Measurements from ENCODE around the gene VPS35L. TPM values are rescaled to one million over a fixed set of nuclear protein-coding genes. Genes with fewer than 3 reads are reported as not detected.

VPS35L gene
- total RNA-seq, 1 experiment from 2014 or later: 11.7 TPM

- no peak overlapping the region for H2AFZ ChIP-seq
- H3F3A ChIP-seq (ENCODE audit: insufficient read depth, low read depth): peaks cover 19% of the 10 kb centered on the region; the same call in 1 of the 2 replicates
- H3K4me1 ChIP-seq (replicated peaks; ENCODE audit: insufficient read depth): peaks cover 18% of the 10 kb centered on the region
- no TSS peak for BruUV-seq (replicated peaks)
- TF ChIP-seq EZH2 (IDR thresholded peaks at IDR 0.05; ENCODE audit: low read depth): no peak
- TF ChIP-seq CTCF (conservative IDR thresholded peaks at IDR 0.05): no peak
- no peak overlapping the region for H3K4me3 ChIP-seq
- H3K27me3 ChIP-seq (ENCODE audit: insufficient read depth, low read depth): no peaks in the 10 kb centered on the region
- intact Hi-C loops (cut with micrococcal nuclease; ENCODE audit: unreplicated experiment): no loop called here
- H3K36me3 ChIP-seq (ENCODE audit: low read depth): no peaks in the 10 kb centered on the region
- no peak for DNase-seq
- no peaks in the 10 kb centered on the region for H3K9me2 ChIP-seq (ENCODE audit: insufficient read depth)
- H3K4me2 ChIP-seq: no peak overlapping the region
- POLR2A ChIA-PET (ENCODE audit: unreplicated experiment): no interaction called here
- CTCF ChIA-PET: no interaction called here
- no peaks in the 10 kb centered on the region for H4K20me1 ChIP-seq (ENCODE audit: insufficient read depth)
- no peaks in the 10 kb centered on the region for H3K79me2 ChIP-seq (ENCODE audit: low read depth)
- H3K27ac ChIP-seq: no peak overlapping the region
- no peaks in the 10 kb centered on the region for H3K9me3 ChIP-seq (ENCODE audit: insufficient read depth, low read depth)
These were observed 33.2 kb downstream of the VPS35L start for GRCh38 chr16:19588661-19589060.

GRCh38 chr16:19589106-19589505 lies 33.6 kb downstream of the VPS35L start:
- Histone ChIP-seq H3K27me3 (ENCODE audit: insufficient read depth, low read depth) (no peaks in the 10 kb centered on the region), H3K4me2 (no peak overlapping the region), H3K4me1 (replicated peaks; ENCODE audit: insufficient read depth) (peaks cover 18% of the 10 kb centered on the region), H3K79me2 (ENCODE audit: low read depth) (no peaks in the 10 kb centered on the region), H3K4me3 (no peak overlapping the region), H3K9me2 (ENCODE audit: insufficient read depth) (no peaks in the 10 kb centered on the region), H3K36me3 (ENCODE audit: low read depth) (no peaks in the 10 kb centered on the region), H3K27ac (no peak overlapping the region), H4K20me1 (ENCODE audit: insufficient read depth) (no peaks in the 10 kb centered on the region), H3K9me3 (ENCODE audit: insufficient read depth, low read depth) (no peaks in the 10 kb centered on the region), H3F3A (ENCODE audit: insufficient read depth, low read depth) (peaks cover 19% of the 10 kb centered on the region; the same call in 1 of the 2 replicates), H2AFZ (no peak overlapping the region)
- intact Hi-C loops (cut with micrococcal nuclease; ENCODE audit: unreplicated experiment): no loop called here
- BruUV-seq (replicated peaks): no TSS peak
- CTCF ChIA-PET: no interaction called here
- DNase-seq: no peak
- POLR2A ChIA-PET (ENCODE audit: unreplicated experiment): interaction anchor here (0.6 kb wide), 2 partner anchors 20 to 49 kb away, joined by 3 read pairs; no protein-coding TSS in a partner anchor
- TF ChIP-seq EZH2 (IDR thresholded peaks at IDR 0.05; ENCODE audit: low read depth) (no peak), CTCF (conservative IDR thresholded peaks at IDR 0.05) (no peak)

- intact Hi-C loops (cut with micrococcal nuclease; ENCODE audit: unreplicated experiment): no loop called here
- ChIA-PET POLR2A (ENCODE audit: unreplicated experiment) (interaction anchor here (0.6 kb wide), 2 partner anchors 20 to 48 kb away, joined by 3 read pairs; no protein-coding TSS in a partner anchor), CTCF (no interaction called here)
- peak in 1 of 2 experiments; percentile 76 for DNase-seq
- no peak overlapping the region for H2AFZ ChIP-seq
- H3K4me1 ChIP-seq (replicated peaks; ENCODE audit: insufficient read depth): peaks cover 22% of the 10 kb centered on the region
- peaks cover 21% of the 10 kb centered on the region; the same call in 1 of the 2 replicates for H3F3A ChIP-seq (ENCODE audit: insufficient read depth, low read depth)
- H3K4me3 ChIP-seq: no peak overlapping the region
- no peaks in the 10 kb centered on the region for H4K20me1 ChIP-seq (ENCODE audit: insufficient read depth)
- peak overlapping the region; percentile 50 for H3K4me2 ChIP-seq
- BruUV-seq (replicated peaks): no TSS peak
- H3K27ac ChIP-seq: no peak overlapping the region
- no peaks in the 10 kb centered on the region for H3K36me3 ChIP-seq (ENCODE audit: low read depth)
- TF ChIP-seq EZH2 (IDR thresholded peaks at IDR 0.05; ENCODE audit: low read depth) (no peak), CTCF (conservative IDR thresholded peaks at IDR 0.05) (no peak)
- H3K27me3 ChIP-seq (ENCODE audit: insufficient read depth, low read depth): no peaks in the 10 kb centered on the region
- no peaks in the 10 kb centered on the region for H3K79me2 ChIP-seq (ENCODE audit: low read depth)
- no peaks in the 10 kb centered on the region for H3K9me3 ChIP-seq (ENCODE audit: insufficient read depth, low read depth)
- no peaks in the 10 kb centered on the region for H3K9me2 ChIP-seq (ENCODE audit: insufficient read depth)
These were observed 34.3 kb downstream of the VPS35L start for GRCh38 chr16:19589771-19590302.
